Right cardiac atrium (tissue), 5 donors: ENCODE data around the gene FCMR. TPM values are rescaled to one million over a fixed set of nuclear protein-coding genes. Genes with fewer than 3 reads are reported as not detected.

ENCODE experiments used
- polyA plus RNA-seq: library from polyadenylated mRNA; stranded (reverse); fragments of 200-250 nt; gene quantifications from one replicate; pipeline ENCODE4 v1.2.3, GENCODE V29; 2013
- total RNA-seq, 4 donors: library from RNA; stranded (reverse); fragmentation: NEBNext Ultra II Directional; extraction: Animal tissue kit (Norgen Biotek cat#: 25700); gene quantifications; one replicate each; pipeline ENCODE4 v1.2.1, GENCODE V29; 2021
- donor health status: healthy with polysubstance abuse.
- donor health status: DM: no; HTN: yes; CAD: no.
- donor health status: DM: no; HTN: no; CAD: no.
- donor health status: DM: no; HTN: yes; CAD: no; lungs with severe emphysema.
- donor health status: DM: yes; HTN: yes; CAD: no.

Gene FCMR
- total and polyA plus RNA-seq, 5 donors: 0.81 to 2.7 (median 1.8) TPM

Other genes starting within 250 kb of the FCMR start
- gene MAPKAPK2, start 237.0 kb downstream of the FCMR start, total RNA-seq: 100 to 1,000 TPM; 192 to 221 (median 216) TPM
- gene MAPKAPK2, start 237.0 kb downstream of the FCMR start, polyA plus RNA-seq: 129 TPM
- gene IL19, start 151.2 kb downstream of the FCMR start, total RNA-seq: not detected
- gene IL19, start 151.2 kb downstream of the FCMR start, polyA plus RNA-seq: not detected
- gene IL10, start 149.4 kb downstream of the FCMR start, total RNA-seq: 1 to 10 TPM in 3 of 4 donors, under 1 TPM in 1; 0.59 to 5.9 (median 1.3) TPM
- gene IL10, start 149.4 kb downstream of the FCMR start, polyA plus RNA-seq: 0.75 TPM
- gene IL20, start 56.3 kb downstream of the FCMR start, total RNA-seq: not detected
- gene IL20, start 56.3 kb downstream of the FCMR start, polyA plus RNA-seq: not detected
- not detected for gene IL24, start 24.5 kb downstream of the FCMR start, total RNA-seq
- not detected for gene IL24, start 24.5 kb downstream of the FCMR start, polyA plus RNA-seq
- gene PIGR, start 24.5 kb upstream of the FCMR start, total RNA-seq: under 1 TPM in 3 of 4 donors, not detected in 1; 0.09 to 0.59 (median 0.17) TPM
- gene PIGR, start 24.5 kb upstream of the FCMR start, polyA plus RNA-seq: 0.23 TPM
- not detected for gene FCAMR, start 48.5 kb upstream of the FCMR start, total RNA-seq
- not detected for gene FCAMR, start 48.5 kb upstream of the FCMR start, polyA plus RNA-seq
- under 1 TPM in 3 of 4 donors, not detected in 1; 0.06 to 0.14 (median 0.08) TPM for gene C1orf116, start 110.8 kb upstream of the FCMR start, total RNA-seq
- gene C1orf116, start 110.8 kb upstream of the FCMR start, polyA plus RNA-seq: 0.05 TPM
- 1 to 10 TPM; 4.6 to 5.0 (median 4.8) TPM for gene YOD1, start 129.3 kb upstream of the FCMR start, total RNA-seq
- 1.6 TPM for gene YOD1, start 129.3 kb upstream of the FCMR start, polyA plus RNA-seq
- gene PFKFB2, start 131.3 kb upstream of the FCMR start, total RNA-seq: 10 to 100 TPM; 16.4 to 29.7 (median 21.7) TPM
- 9.4 TPM for gene PFKFB2, start 131.3 kb upstream of the FCMR start, polyA plus RNA-seq
- under 1 TPM in 1 of 4 donors, not detected in 3; 0.43 TPM for gene C4BPB, start 166.9 kb upstream of the FCMR start, total RNA-seq
- 0.05 TPM for gene C4BPB, start 166.9 kb upstream of the FCMR start, polyA plus RNA-seq
- under 1 TPM in 1 of 4 donors, not detected in 3; 0.14 TPM for gene C4BPA, start 182.3 kb upstream of the FCMR start, total RNA-seq
- gene C4BPA, start 182.3 kb upstream of the FCMR start, polyA plus RNA-seq: not detected